ENCODE data around the gene ANXA2. TPM values are rescaled to one million over a fixed set of nuclear protein-coding genes. Genes with fewer than 3 reads are reported as not detected.

Gene ANXA2
- total and polyA plus RNA-seq, 10 of the 15 experiments (the other 5 are each of a cell fraction or from before 2014, with no cell fraction given), result 135 to 540 (median 281) TPM

GRCh38 chr15:60363903-60364611, 33.7 kb downstream of the ANXA2 start:
- no peaks in the 10 kb centered on the region for H3K9me3 ChIP-seq (replicated peaks; ENCODE audit: control insufficient read depth, insufficient read depth, low read length)
- H3K9ac ChIP-seq (ENCODE audit: control insufficient read depth, insufficient read depth, low read length), result no peak overlapping the region
- no peak for DNase-seq (ENCODE audit: low read depth, low spot score)
- H3K27ac ChIP-seq (ENCODE audit: control insufficient read depth, insufficient read depth), result no peak overlapping the region
- no peak for ATAC-seq
- RAD21 ChIA-PET (ENCODE audit: unreplicated experiment), result interaction anchor here (1.2 kb wide), 1 partner anchor 145 kb away, joined by 3 read pairs; no protein-coding TSS in a partner anchor
- no peak for FAIRE-seq
- TF ChIP-seq TCF3 (IDR thresholded peaks at IDR 0.05; ENCODE audit: borderline replicate concordance, insufficient read depth, low read depth, low read length) (no peak), STAT3 (IDR thresholded peaks at IDR 0.05; ENCODE audit: low read depth, low read length) (no peak), SREBF1 (IDR thresholded peaks at IDR 0.05; ENCODE audit: low read length) (no peak), HDAC6 (IDR thresholded peaks at IDR 0.05; ENCODE audit: unreplicated experiment) (no peak), MXI1 (IDR thresholded peaks at IDR 0.05; ENCODE audit: low read depth, low read length) (no peak), NFXL1 (IDR thresholded peaks at IDR 0.05; ENCODE audit: borderline replicate concordance) (no peak), NFYB (IDR thresholded peaks at IDR 0.05; ENCODE audit: insufficient read depth, low read depth, low read length) (no peak), TAF1 (IDR thresholded peaks at IDR 0.05; ENCODE audit: borderline replicate concordance, low read depth, low read length) (no peak), NR2F1 (conservative IDR thresholded peaks at IDR 0.05) (no peak), PAX5 (IDR thresholded peaks at IDR 0.05; ENCODE audit: borderline replicate concordance, low read depth, low read length) (no peak), BCL11A (IDR thresholded peaks at IDR 0.05; ENCODE audit: low read depth, low read length) (no peak), TCF7 (IDR thresholded peaks at IDR 0.05; ENCODE audit: borderline replicate concordance) (no peak)
- TF ChIP-seq, protein P1, sequence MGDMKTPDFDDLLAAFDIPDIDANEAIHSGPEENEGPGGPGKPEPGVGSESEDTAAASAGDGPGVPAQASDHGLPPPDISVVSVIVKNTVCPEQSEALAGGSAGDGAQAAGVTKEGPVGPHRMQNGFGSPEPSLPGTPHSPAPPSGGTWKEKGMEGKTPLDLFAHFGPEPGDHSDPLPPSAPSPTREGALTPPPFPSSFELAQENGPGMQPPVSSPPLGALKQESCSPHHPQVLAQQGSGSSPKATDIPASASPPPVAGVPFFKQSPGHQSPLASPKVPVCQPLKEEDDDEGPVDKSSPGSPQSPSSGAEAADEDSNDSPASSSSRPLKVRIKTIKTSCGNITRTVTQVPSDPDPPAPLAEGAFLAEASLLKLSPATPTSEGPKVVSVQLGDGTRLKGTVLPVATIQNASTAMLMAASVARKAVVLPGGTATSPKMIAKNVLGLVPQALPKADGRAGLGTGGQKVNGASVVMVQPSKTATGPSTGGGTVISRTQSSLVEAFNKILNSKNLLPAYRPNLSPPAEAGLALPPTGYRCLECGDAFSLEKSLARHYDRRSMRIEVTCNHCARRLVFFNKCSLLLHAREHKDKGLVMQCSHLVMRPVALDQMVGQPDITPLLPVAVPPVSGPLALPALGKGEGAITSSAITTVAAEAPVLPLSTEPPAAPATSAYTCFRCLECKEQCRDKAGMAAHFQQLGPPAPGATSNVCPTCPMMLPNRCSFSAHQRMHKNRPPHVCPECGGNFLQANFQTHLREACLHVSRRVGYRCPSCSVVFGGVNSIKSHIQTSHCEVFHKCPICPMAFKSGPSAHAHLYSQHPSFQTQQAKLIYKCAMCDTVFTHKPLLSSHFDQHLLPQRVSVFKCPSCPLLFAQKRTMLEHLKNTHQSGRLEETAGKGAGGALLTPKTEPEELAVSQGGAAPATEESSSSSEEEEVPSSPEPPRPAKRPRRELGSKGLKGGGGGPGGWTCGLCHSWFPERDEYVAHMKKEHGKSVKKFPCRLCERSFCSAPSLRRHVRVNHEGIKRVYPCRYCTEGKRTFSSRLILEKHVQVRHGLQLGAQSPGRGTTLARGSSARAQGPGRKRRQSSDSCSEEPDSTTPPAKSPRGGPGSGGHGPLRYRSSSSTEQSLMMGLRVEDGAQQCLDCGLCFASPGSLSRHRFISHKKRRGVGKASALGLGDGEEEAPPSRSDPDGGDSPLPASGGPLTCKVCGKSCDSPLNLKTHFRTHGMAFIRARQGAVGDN (IDR thresholded peaks at IDR 0.05), result no peak
- in situ Hi-C loops (cut with MboI) (loop anchor here (5.0 to 25.0 kb wide), 2 partner anchors 148 to 1473 kb away; no protein-coding TSS in a partner anchor), intact Hi-C loops (cut with micrococcal nuclease; ENCODE audit: unreplicated experiment) (loop anchor here (5.0 kb wide), 1 partner anchor 78 kb away; no protein-coding TSS in a partner anchor)
- peaks cover 2 to 17% of the 10 kb centered on the region in 2 experiments; a peak in 3 of 4 replicates for H3K36me3 ChIP-seq (ENCODE audit: control insufficient read depth in 2 of 2, insufficient read depth in 2 of 2, low read length in 1 of 2)
- H3K79me2 ChIP-seq (ENCODE audit: control insufficient read depth, insufficient read depth, low read length), result no peaks in the 10 kb centered on the region
- H3K4me3 ChIP-seq, result no peak overlapping the region
- SMC1A ChIA-PET (ENCODE audit: uncharacterized antibody, unreplicated experiment), result interaction anchor here (0.7 to 2.2 kb wide), 5 partner anchors 10 to 555 kb away, joined by 3 to 14 read pairs (median 3); no protein-coding TSS in a partner anchor
- H4K20me1 ChIP-seq (ENCODE audit: control insufficient read depth, insufficient read depth), result no peaks in the 10 kb centered on the region
- 89% methylated on average over 17 of the region's 17 CpGs for WGBS (ENCODE audit: insufficient coverage, insufficient replicate concordance, low lambda C conversion rate, missing lambda C conversion rate)
- POLR2A ChIA-PET, result interaction anchor here (0.6 kb wide), 1 partner anchor 34 kb away, joined by 3 read pairs; no protein-coding TSS in a partner anchor
- no TSS peak for BruUV-seq (replicated peaks)
- no peak overlapping the region for H2AFZ ChIP-seq (ENCODE audit: control insufficient read depth, low read depth, low read length)
- CTCF ChIA-PET, result interaction anchor here (1.6 to 7.0 kb wide), 3 partner anchors 42 to 553 kb away, joined by 5 to 74 read pairs (median 9); no protein-coding TSS in a partner anchor
- H3K4me2 ChIP-seq (ENCODE audit: control insufficient read depth, insufficient read depth), result no peak overlapping the region
- no peaks in the 10 kb centered on the region for H3K4me1 ChIP-seq (ENCODE audit: control insufficient read depth, insufficient read depth, low read length)
- no peaks in the 10 kb centered on the region for H3K27me3 ChIP-seq (replicated peaks in 1 of 2; ENCODE audit: control insufficient read depth in 2 of 2, insufficient read depth in 2 of 2, low read length in 1 of 2)
